ENCODE measurements around the gene CNTD1.
"Not testable (repeated sequence)": the region's sequence is repeated elsewhere in the genome, so short reads cannot be mapped to it uniquely, and the experiment has no call there.

GRCh38 chr17:42856093-42856492 lies 57.4 kb downstream of the CNTD1 start:
- not testable (repeated sequence) for TF ChIP-seq POLR2A (IDR thresholded peaks at IDR 0.05; ENCODE audit: low read depth, low read length); POLR2AphosphoS5 (IDR thresholded peaks at IDR 0.05; ENCODE audit: low read depth, low read length); TAF1 (IDR thresholded peaks at IDR 0.05; ENCODE audit: borderline replicate concordance, low read depth, low read length)

Data from GM12892 (cell line).